SH-SY5Y (cell line): ENCODE data around the gene MCTP2.

Source experiments
- GATA2 ChIP-seq: IDR thresholded peaks from 2 replicates; pipeline ENCODE4 v1.6.1; 2011; ENCODE audit warnings: mild to moderate bottlenecking, low read depth, low read length
- GATA3 ChIP-seq: IDR thresholded peaks from 2 replicates; pipeline ENCODE4 v1.6.1; 2011; ENCODE audit warnings: low read depth, mild to moderate bottlenecking, low read length, moderate library complexity

- TF ChIP-seq GATA3 = no peak
- no peak for TF ChIP-seq GATA2
Measured at GRCh38 chr15:94253742-94254141, 22.4 kb downstream of the MCTP2 start.
